ENCODE measurements around the gene WDSUB1. TPM values are rescaled to one million over a fixed set of nuclear protein-coding genes. Genes with fewer than 3 reads are reported as not detected.
A peak's percentile ranks its signal among the peaks of the same experiment; 100 is the strongest.

WDSUB1 gene
- total RNA-seq, 5 donors from 2014 or later (not counting 1 experiment from before 2014, with no cell fraction given): 4.4 to 7.7 (median 5.5) TPM

DNA sequence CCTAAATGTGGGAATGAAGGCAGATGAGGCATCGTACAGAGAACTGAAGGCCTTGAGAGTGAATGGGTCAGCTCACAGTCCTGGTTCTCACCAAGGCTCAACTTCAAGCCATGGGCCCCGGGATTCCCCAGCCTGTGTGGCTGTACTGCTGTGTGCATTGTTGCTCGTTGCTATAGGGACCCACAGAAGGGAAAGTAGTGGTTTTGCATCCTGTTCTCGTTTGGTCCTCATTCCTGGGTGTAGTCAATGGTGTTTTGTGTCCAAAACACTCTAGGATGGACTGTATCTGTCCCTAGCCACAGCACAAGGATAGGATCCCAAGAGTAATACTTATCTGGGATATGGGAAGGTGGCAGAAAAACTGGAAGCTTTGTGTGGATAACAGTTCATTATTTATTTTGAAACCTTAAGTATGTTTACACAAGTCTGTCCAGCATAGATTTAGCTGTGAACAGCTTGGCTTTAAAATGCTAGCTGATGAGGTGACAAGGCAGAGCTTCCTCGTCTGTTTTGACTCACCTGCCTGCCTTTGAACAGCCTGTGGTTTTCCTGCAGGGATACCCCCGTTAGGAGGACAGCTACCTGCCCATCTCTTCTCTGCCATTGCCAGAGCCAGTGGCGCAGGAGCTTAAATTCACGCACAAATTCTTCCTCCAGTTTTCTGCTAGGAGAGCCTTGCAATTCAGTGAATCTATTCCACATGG lies 85.0 kb downstream of the WDSUB1 start:
- H3K4me1 Mint-ChIP-seq: peaks cover 16 to 26% (median 25%) of the 10 kb centered on the region in 3 donors
- peak in 26 of 35 experiments; percentile 6 to 62 (median 32) for DNase-seq
- no peaks in the 10 kb centered on the region for H3K36me3 ChIP-seq (ENCODE audit: control insufficient read depth in 2 of 2, extremely low read depth in 1 of 2, insufficient read depth in 1 of 2, low read length in 1 of 2)

GRCh38 chr2:159200498-159200897 lies 86.0 kb downstream of the WDSUB1 start:
- POLR2A ChIA-PET: interaction anchor here (0.5 to 0.6 kb wide), 2 partner anchors 22 to 349 kb away, joined by 4 to 21 read pairs; no protein-coding TSS in a partner anchor
- peaks cover 0 to 14% of the 10 kb centered on the region in 2 experiments for H3K4me1 ChIP-seq (ENCODE audit: control insufficient read depth in 1 of 2, extremely low read depth in 1 of 2, insufficient read depth in 2 of 2, low read length in 2 of 2)
- Mint-ChIP-seq H3K27me3 (no peaks in the 10 kb centered on the region), H3K36me3 (no peaks in the 10 kb centered on the region), H3K4me1 (peaks cover 16 to 26% (median 25%) of the 10 kb centered on the region in 3 donors), H3K27ac (no peak overlapping the region), H3K4me3 (no peak overlapping the region), H3K9me3 (no peaks in the 10 kb centered on the region)
- no peaks in the 10 kb centered on the region for H3K36me3 ChIP-seq (ENCODE audit: control insufficient read depth in 2 of 2, extremely low read depth in 1 of 2, insufficient read depth in 1 of 2, low read length in 1 of 2)
- ATAC-seq (replicated peaks in 1 of 4) (no peak), DNase-seq (no peak)
- no peaks in the 10 kb centered on the region for H3K27me3 ChIP-seq (replicated peaks in 1 of 2; ENCODE audit: control insufficient read depth in 2 of 2, extremely low read depth in 1 of 2, insufficient read depth in 2 of 2, low read length in 1 of 2)
- WGBS (ENCODE audit: insufficient coverage): no CpG with 5 or more reads among the region's 1 CpG
- no peak overlapping the region for H3K27ac ChIP-seq (ENCODE audit: low read length)
- H3K4me3 ChIP-seq (ENCODE audit: control insufficient read depth in 1 of 2, extremely low read depth in 1 of 2, low read length in 1 of 2): no peak overlapping the region
- no peaks in the 10 kb centered on the region for H3K9me3 ChIP-seq
- CTCF ChIA-PET: no interaction called here

More for the DNA sequence above, 85.0 kb downstream of the WDSUB1 start:
- ChIA-PET POLR2A (no interaction called here), CTCF (interaction anchor here (0.6 to 1.0 kb wide), 2 partner anchors 25 to 32 kb away, joined by 3 read pairs; no protein-coding TSS in a partner anchor)
- Histone ChIP-seq H3K4me1 (ENCODE audit: control insufficient read depth in 1 of 2, extremely low read depth in 1 of 2, insufficient read depth in 2 of 2, low read length in 2 of 2) (peaks cover 0 to 14% of the 10 kb centered on the region in 2 experiments), H3K4me3 (ENCODE audit: control insufficient read depth in 1 of 2, extremely low read depth in 1 of 2, low read length in 1 of 2) (no peak overlapping the region), H3K9me3 (no peaks in the 10 kb centered on the region), H3K27me3 (replicated peaks in 1 of 2; ENCODE audit: control insufficient read depth in 2 of 2, extremely low read depth in 1 of 2, insufficient read depth in 2 of 2, low read length in 1 of 2) (no peaks in the 10 kb centered on the region), H3K27ac (ENCODE audit: low read length) (peak overlapping the region; percentile 33)
- 19% methylated on average over 5 of the region's 8 CpGs for WGBS (ENCODE audit: insufficient coverage)
- H3K36me3 Mint-ChIP-seq: no peaks in the 10 kb centered on the region
- no peaks in the 10 kb centered on the region for H3K9me3 Mint-ChIP-seq
- H3K27me3 Mint-ChIP-seq: no peaks in the 10 kb centered on the region
- peak overlapping the region in 1 of 3 donors; percentile 43 for H3K4me3 Mint-ChIP-seq
- ATAC-seq (replicated peaks in 1 of 4): peak; percentile 52 to 97 (median 71)
- H3K27ac Mint-ChIP-seq: peak overlapping the region; percentile 62 to 74

DNA sequence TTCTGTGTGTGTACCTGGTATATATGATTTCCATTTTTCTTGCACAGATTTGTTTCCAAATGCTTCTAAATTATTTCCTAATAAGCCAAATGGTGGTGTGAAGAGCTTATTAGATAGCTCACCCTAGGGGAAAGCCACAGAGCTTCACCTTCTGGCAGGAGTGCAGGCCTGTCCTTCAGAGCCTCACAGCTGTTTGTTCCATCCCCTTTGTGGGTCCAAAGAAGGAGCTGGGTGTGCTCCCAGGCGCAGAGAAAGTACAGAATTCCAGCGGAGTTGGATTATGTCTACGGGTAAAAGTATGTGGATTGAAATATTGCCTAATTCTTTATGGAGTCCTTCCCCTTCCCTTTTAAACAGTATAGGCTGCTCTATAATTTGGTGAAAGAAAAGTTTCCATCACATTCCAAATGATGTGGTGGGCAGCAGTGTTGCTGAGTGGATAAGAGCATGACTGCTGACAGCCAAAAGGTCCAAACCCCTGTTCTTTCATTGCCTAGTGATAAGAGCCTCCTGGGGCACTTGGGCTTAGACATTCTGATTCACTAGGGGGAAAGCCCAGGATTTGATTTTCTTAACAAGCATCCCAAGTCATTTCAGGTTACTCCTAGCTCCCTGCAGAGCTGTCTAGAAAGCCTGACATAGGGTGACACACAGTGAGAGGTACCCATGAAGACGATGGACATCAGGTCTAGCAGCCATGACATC lies 86.6 kb downstream of the WDSUB1 start:
- no CpG with 5 or more reads among the region's 4 CpGs for WGBS (ENCODE audit: insufficient coverage)
- no peak for DNase-seq
- H3K4me3 ChIP-seq (ENCODE audit: control insufficient read depth in 1 of 2, extremely low read depth in 1 of 2, low read length in 1 of 2): no peak overlapping the region
- H3K4me3 Mint-ChIP-seq: no peak overlapping the region
- no peaks in the 10 kb centered on the region for H3K27me3 ChIP-seq (replicated peaks in 1 of 2; ENCODE audit: control insufficient read depth in 2 of 2, extremely low read depth in 1 of 2, insufficient read depth in 2 of 2, low read length in 1 of 2)
- ChIA-PET CTCF (no interaction called here), POLR2A (interaction anchor here in 1 of 2 donors (0.6 kb wide), 2 partner anchors 349 to 1075 kb away, joined by 5 to 21 read pairs; no protein-coding TSS in a partner anchor)
- peaks cover 16 to 26% (median 25%) of the 10 kb centered on the region in 3 donors for H3K4me1 Mint-ChIP-seq
- ATAC-seq (replicated peaks in 1 of 4): no peak
- no peaks in the 10 kb centered on the region for H3K27me3 Mint-ChIP-seq
- H3K36me3 ChIP-seq (ENCODE audit: control insufficient read depth in 2 of 2, extremely low read depth in 1 of 2, insufficient read depth in 1 of 2, low read length in 1 of 2): no peaks in the 10 kb centered on the region
- H3K27ac Mint-ChIP-seq: no peak overlapping the region
- H3K27ac ChIP-seq (ENCODE audit: low read length): no peak overlapping the region
- no peaks in the 10 kb centered on the region for H3K36me3 Mint-ChIP-seq
- peaks cover 0 to 14% of the 10 kb centered on the region in 2 experiments for H3K4me1 ChIP-seq (ENCODE audit: control insufficient read depth in 1 of 2, extremely low read depth in 1 of 2, insufficient read depth in 2 of 2, low read length in 2 of 2)
- no peaks in the 10 kb centered on the region for H3K9me3 Mint-ChIP-seq
- no peaks in the 10 kb centered on the region for H3K9me3 ChIP-seq

- Mint-ChIP-seq H3K27me3 (no peaks in the 10 kb centered on the region), H3K27ac (no peak overlapping the region), H3K4me3 (no peak overlapping the region), H3K4me1 (peaks cover 16 to 26% (median 25%) of the 10 kb centered on the region in 3 donors), H3K9me3 (no peaks in the 10 kb centered on the region), H3K36me3 (no peaks in the 10 kb centered on the region)
- H3K27ac ChIP-seq (ENCODE audit: low read length): no peak overlapping the region
- H3K36me3 ChIP-seq (ENCODE audit: control insufficient read depth in 2 of 2, extremely low read depth in 1 of 2, insufficient read depth in 1 of 2, low read length in 1 of 2): no peaks in the 10 kb centered on the region
- H3K4me3 ChIP-seq (ENCODE audit: control insufficient read depth in 1 of 2, extremely low read depth in 1 of 2, low read length in 1 of 2): no peak overlapping the region
- peaks cover 0 to 14% of the 10 kb centered on the region in 2 experiments for H3K4me1 ChIP-seq (ENCODE audit: control insufficient read depth in 1 of 2, extremely low read depth in 1 of 2, insufficient read depth in 2 of 2, low read length in 2 of 2)
- CTCF ChIA-PET: no interaction called here
- POLR2A ChIA-PET: no interaction called here
- DNase-seq (peak in 1 of 35 experiments; percentile 11), ATAC-seq (replicated peaks in 1 of 4) (no peak)
- WGBS (ENCODE audit: insufficient coverage): 92% methylated on average over 8 of the region's 9 CpGs
- H3K27me3 ChIP-seq (replicated peaks in 1 of 2; ENCODE audit: control insufficient read depth in 2 of 2, extremely low read depth in 1 of 2, insufficient read depth in 2 of 2, low read length in 1 of 2): no peaks in the 10 kb centered on the region
- H3K9me3 ChIP-seq: no peaks in the 10 kb centered on the region
These were observed 87.3 kb downstream of the WDSUB1 start for GRCh38 chr2:159199236-159199635.

GRCh38 chr2:159196393-159196925 lies 90.0 kb downstream of the WDSUB1 start:
- Histone ChIP-seq H3K27ac (ENCODE audit: low read length) (no peak overlapping the region), H3K27me3 (replicated peaks in 1 of 2; ENCODE audit: control insufficient read depth in 2 of 2, extremely low read depth in 1 of 2, insufficient read depth in 2 of 2, low read length in 1 of 2) (no peaks in the 10 kb centered on the region), H3K36me3 (ENCODE audit: control insufficient read depth in 2 of 2, extremely low read depth in 1 of 2, insufficient read depth in 1 of 2, low read length in 1 of 2) (no peaks in the 10 kb centered on the region), H3K4me3 (ENCODE audit: control insufficient read depth in 1 of 2, extremely low read depth in 1 of 2, low read length in 1 of 2) (no peak overlapping the region), H3K4me1 (ENCODE audit: control insufficient read depth in 1 of 2, extremely low read depth in 1 of 2, insufficient read depth in 2 of 2, low read length in 2 of 2) (peaks cover 0 to 7% of the 10 kb centered on the region in 2 experiments), H3K9me3 (no peaks in the 10 kb centered on the region)
- no peak for ATAC-seq (replicated peaks in 1 of 4)
- H3K27ac Mint-ChIP-seq: no peak overlapping the region
- 94% methylated on average over 13 of the region's 14 CpGs for WGBS (ENCODE audit: insufficient coverage)
- no peak for DNase-seq
- ChIA-PET CTCF (no interaction called here), POLR2A (interaction anchor here in 1 of 2 donors (0.5 to 0.7 kb wide), 2 partner anchors 101 to 305 kb away, joined by 3 to 6 read pairs; no protein-coding TSS in a partner anchor)
- peaks cover 7 to 14% (median 10%) of the 10 kb centered on the region in 3 donors for H3K4me1 Mint-ChIP-seq
- no peaks in the 10 kb centered on the region for H3K9me3 Mint-ChIP-seq
- no peak overlapping the region for H3K4me3 Mint-ChIP-seq
- H3K36me3 Mint-ChIP-seq: no peaks in the 10 kb centered on the region
- H3K27me3 Mint-ChIP-seq: no peaks in the 10 kb centered on the region

DNA sequence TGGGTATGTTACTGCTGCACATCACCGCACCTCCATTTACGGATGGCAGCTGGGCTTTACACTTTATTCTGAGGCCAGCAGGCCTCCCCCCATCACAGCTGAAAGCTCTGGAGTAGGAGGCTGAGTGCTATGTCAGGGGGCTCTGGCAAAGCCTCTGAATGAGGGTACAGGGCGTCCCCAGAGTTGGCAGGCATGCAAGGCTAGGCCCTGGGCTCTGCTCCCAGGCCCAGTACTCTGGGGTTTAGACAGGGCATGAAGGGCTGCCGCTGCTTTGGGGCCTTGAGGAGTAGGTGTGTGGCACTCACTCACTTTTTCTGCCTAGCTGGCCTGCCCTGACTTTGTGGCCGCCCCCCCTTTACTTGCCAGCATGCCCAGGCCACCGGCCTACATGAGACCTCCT lies 90.8 kb downstream of the WDSUB1 start:
- ChIA-PET CTCF (no interaction called here), POLR2A (no interaction called here)
- H3K4me3 ChIP-seq (ENCODE audit: control insufficient read depth in 1 of 2, extremely low read depth in 1 of 2, low read length in 1 of 2): no peak overlapping the region
- no peaks in the 10 kb centered on the region for H3K36me3 ChIP-seq (ENCODE audit: control insufficient read depth in 2 of 2, extremely low read depth in 1 of 2, insufficient read depth in 1 of 2, low read length in 1 of 2)
- Mint-ChIP-seq H3K27ac (no peak overlapping the region), H3K27me3 (no peaks in the 10 kb centered on the region), H3K36me3 (no peaks in the 10 kb centered on the region), H3K4me1 (peaks cover 0 to 7% (median 3%) of the 10 kb centered on the region in 3 donors), H3K9me3 (no peaks in the 10 kb centered on the region), H3K4me3 (no peak overlapping the region)
- H3K27me3 ChIP-seq (replicated peaks in 1 of 2; ENCODE audit: control insufficient read depth in 2 of 2, extremely low read depth in 1 of 2, insufficient read depth in 2 of 2, low read length in 1 of 2): no peaks in the 10 kb centered on the region
- no peaks in the 10 kb centered on the region for H3K4me1 ChIP-seq (ENCODE audit: control insufficient read depth in 1 of 2, extremely low read depth in 1 of 2, insufficient read depth in 2 of 2, low read length in 2 of 2)
- H3K27ac ChIP-seq (ENCODE audit: low read length): no peak overlapping the region
- 84% methylated on average over 3 of the region's 6 CpGs for WGBS (ENCODE audit: insufficient coverage)
- ATAC-seq (replicated peaks in 1 of 4) (no peak), DNase-seq (no peak)
- no peaks in the 10 kb centered on the region for H3K9me3 ChIP-seq
